Islet precursor cell (in vitro differentiated cells): ENCODE results near the gene ABCC8.

ENCODE experiments used
- DNase-seq: peaks from one replicate; pipeline ENCODE4 v3.0.0-alpha.2; 2018

ABCC8 gene

DNA sequence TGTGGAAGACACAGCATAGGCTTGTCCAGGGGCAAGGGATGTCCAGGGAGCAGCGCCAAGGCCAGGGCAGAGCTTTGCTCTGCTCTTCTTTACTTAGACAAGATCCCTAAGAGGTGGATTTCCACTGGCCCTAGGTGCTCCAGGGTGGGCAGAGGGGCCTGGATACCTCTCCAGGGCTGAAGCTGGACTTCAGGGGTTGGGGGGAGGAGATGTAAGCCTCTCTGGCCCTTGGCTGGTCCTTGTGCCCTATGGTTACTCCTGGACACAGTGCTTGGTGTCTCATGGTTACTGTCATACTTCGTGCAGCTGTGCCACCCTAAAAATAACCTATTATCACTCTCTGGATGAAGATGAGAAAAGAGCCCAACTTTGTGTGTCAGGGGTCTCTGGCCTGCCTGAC lies 75.3 kb downstream of the ABCC8 start:
- DNase-seq = no peak

DNA sequence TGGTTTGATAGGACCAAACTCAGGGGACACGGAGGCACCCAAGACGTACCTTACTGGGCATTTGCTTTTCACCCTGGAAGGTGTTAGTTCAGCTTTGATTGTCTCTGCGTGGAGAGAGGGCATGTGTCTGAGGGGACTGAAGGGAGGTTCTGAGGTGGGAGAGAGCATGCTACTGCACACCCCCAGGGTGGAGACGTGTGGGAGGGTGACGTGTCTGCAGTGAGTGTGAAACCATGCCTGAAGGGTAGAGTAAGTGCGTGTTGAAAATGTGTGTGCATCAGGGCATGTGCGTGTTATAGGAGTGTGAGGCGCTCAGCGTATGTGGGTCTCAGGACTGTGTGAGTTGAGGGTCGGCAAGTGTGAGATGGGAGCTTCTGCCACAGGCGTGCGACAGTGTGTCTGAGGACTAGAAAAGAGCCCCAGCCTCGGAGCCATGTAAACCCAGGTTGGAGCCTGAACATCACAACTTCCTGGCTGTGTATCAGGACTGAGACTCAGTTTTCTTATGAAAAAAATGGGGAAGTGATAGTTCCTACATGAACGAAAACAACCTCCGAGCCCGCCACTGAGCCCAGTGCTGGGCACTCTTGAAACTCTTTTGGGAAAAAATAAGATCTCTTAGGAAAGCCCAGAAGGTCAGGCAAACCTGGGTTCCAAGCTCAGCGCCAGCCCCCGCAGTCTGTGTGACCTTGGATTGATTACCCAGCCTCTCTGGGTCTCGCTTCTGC lies 76.4 kb downstream of the ABCC8 start:
- no peak for DNase-seq

- DNase-seq = no peak
Measured at GRCh38 chr11:17399236-17399635, 77.4 kb downstream of the ABCC8 start.

DNA sequence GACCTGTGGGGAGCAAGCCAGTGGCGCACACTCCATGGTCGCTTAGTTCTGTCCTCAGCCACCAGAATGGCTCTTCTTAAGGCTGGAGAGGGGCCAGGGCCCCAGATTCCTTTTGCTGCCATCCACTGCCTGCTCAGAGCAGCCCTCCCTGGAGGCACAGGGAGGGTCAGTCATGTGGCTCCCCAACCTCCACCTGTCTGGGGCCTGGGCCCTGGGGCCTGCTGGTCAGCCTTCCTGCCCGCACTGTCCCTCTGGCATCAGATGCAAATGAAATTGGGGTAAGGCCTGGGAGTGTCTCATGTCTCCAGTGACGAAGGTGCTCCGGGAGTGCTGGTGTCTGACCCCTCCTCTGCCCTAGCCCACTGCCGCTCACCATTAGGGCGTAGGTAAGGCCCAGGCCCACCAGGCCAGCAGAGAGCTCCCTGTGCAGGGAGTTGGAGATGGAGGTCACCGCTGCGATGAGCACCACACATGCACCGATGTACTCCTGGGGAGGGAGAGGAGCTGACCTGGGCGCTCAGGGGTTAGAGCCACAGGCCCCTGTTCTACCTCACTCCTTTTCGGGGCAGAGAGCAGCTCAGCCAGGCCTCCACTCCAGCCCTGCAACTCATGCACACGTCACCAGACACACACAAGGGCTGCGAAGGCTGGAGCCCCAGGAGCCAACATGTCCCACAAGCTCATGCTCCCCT lies 79.2 kb downstream of the ABCC8 start:
- DNase-seq = no peak

- no peak for DNase-seq
Measured at GRCh38 chr11:17396598-17397310, 79.9 kb downstream of the ABCC8 start.

GRCh38 chr11:17395978-17396377 lies 80.7 kb downstream of the ABCC8 start:
- no peak for DNase-seq

- no peak for DNase-seq
Measured at GRCh38 chr11:17395554-17395961, 81.1 kb downstream of the ABCC8 start.

- DNase-seq = no peak
Measured at GRCh38 chr11:17394743-17395390, 81.8 kb downstream of the ABCC8 start.

DNA sequence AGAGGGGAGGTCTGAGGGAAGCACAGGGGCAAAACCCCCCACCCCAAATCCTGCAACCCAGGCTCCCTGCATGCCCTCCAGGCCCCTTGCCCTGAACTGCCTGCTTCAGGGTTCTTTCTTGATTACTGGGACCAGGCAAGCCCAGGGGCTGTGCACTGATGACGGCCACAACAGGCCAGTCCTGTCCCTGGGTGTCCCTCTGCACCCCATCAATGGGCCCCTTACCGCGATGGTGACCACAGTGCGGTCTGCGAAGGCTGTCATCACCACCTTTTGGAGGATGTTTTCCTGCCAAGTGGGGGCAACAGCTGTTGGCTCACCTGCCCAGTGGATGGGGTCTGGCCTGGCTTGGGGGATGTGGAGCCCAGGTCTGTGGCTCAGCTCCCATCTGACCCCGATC lies 83.2 kb downstream of the ABCC8 start:
- no peak for DNase-seq

GRCh38 chr11:17392872-17393271 lies 83.8 kb downstream of the ABCC8 start:
- no peak for DNase-seq

- peak; percentile 51 for DNase-seq
Measured at GRCh38 chr11:17391493-17392355, 84.9 kb downstream of the ABCC8 start.

DNA sequence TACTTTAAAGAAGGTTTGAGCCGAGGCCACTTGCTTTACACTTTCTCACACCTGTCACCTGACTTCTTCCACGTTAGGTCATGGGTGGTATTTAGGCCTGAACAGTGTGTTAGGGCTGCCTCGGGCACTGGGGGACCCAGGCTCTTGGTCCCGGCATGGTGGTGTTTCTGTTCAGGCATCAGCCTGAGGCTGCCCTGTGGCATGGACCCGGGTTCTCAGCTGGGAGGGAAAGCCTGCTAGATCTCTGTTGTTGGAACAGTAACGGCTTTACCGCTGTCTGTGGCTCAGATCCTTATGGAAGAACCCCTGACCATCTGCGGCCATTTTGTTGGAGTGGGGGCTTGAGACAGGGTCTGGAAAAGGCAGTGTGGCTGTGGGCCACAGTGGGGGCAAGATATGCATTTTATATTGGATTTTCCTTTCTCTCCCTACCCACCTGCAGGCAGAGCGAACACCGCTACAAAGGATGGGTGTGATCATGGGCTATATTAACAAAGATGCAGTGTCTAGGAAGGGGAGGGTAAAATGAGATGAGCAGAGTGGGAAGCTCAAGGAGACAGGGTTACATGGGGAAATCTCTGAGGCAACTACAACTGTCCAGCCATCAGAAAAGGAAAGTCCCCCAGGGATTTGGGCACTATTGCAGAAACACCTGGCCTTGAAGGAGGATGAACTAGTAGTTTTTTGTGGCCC lies 86.5 kb downstream of the ABCC8 start:
- no peak for DNase-seq

GRCh38 chr11:17389211-17389956 lies 87.3 kb downstream of the ABCC8 start:
- DNase-seq = peak; percentile 83

DNA sequence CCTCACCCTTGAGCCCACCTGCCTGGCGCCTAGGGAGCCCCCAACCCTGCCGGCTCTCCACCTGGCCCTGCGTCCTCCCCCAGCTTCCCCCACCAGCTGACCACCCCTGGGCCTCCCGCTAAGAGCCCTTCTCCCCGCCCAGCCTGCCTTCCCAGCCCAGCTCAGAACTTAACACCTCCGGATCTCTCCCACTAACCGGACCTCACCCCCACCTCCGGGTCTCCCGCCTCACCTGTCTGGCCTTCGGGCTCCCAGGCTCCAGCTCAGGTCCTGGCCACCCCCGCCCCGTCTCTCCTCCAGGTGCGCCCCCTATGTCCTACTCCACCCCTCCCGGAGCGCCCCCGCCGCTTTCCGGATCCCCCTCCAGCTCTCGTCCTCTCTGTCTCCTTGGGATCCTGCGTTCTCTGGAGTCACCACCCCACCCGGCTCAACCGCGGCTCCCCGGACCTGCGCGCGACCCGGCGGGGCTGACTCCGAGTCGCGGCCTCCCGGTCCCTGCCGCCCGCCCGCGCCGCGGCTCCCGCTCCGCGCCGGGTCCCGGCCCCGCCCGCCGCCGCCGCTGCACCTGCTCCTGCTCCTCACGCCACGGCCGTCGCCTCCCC lies 87.9 kb downstream of the ABCC8 start, which contains the start of gene KCNJ11:
Gene KCNJ11 (minus strand): TSS at position 51 of the 602 bp plus-strand sequence. CDS start 568 bp downstream, outside the sequence.
- DNase-seq = no peak

GRCh38 chr11:17387811-17388210 lies 88.8 kb downstream of the ABCC8 start:
- no peak for DNase-seq

- no peak for DNase-seq
Measured at GRCh38 chr11:17387254-17387653, 89.4 kb downstream of the ABCC8 start.

- DNase-seq = peak; percentile 79
Measured at GRCh38 chr11:17386331-17387084, 90.1 kb downstream of the ABCC8 start.

DNA sequence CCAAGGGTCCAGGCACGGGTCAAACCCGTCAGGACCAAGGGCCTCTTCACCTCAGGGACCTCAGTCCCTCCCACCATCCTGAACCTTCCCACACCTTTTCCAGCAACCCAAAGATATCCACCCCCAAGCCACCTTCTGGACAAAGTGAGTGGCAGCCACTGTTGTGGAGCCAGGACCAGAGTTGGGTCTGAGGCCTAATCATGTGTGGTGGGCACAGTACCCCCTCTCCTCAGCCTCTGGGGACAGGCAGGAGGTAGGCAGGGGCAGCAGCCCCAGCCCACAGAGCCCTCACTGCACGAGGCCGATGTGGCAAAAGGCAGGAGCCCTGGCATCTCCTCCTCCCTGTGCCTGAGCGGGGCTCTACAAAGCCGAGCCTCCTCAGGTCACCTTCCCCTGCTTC lies 90.7 kb downstream of the ABCC8 start:
- no peak for DNase-seq

- DNase-seq = no peak
Measured at GRCh38 chr11:17385492-17385891, 91.2 kb downstream of the ABCC8 start.
